Iris pigment epithelial cell (primary cell): Measurements from ENCODE around the gene INPP4A.
A peak's percentile ranks its signal among the peaks of the same experiment; 100 is the strongest.

Experiments used
- DNase-seq: peaks from one replicate; pipeline ENCODE4 v3.0.0-alpha.2; 2011; ENCODE audit warnings: low read depth

Gene INPP4A

DNA sequence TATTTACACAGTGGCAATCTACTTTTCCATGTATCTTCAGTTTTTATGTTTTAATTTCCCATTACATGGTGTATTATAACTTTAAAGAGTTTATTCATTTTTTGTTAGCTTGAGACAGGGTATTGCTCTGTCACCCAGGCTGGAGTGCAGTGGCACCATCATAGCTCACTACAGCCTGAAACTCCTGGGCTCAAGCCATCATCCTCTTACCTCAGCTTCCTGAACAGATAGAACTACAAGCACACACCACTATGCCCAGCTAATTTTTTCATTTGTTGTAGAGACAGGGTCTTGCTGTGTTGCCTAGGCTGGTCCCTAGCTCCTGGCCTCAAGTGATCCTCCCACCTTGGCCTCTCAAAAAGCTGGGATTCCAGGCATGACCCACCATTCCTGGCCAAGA lies 96.8 kb downstream of the INPP4A start:
- no peak for DNase-seq

DNA sequence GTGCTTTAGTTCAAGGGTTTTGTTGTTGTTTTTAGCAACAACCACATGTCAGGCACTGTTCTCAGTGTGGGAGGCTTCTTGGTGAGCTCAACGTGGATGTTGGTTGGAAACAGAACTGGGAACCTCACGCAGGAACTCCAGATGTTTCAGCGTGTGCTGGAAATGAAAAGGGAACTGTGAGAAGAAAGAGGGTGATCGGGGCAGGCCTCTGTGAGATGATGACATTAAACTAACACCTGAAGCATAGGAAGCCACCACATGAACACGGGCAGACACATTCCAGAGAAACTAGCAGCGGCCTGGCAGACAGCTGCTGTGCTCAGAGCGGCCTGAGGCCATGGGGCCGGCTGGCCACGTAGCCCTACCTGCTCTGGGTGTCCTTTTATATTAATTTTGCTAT lies 97.2 kb downstream of the INPP4A start:
- DNase-seq: no peak

DNA sequence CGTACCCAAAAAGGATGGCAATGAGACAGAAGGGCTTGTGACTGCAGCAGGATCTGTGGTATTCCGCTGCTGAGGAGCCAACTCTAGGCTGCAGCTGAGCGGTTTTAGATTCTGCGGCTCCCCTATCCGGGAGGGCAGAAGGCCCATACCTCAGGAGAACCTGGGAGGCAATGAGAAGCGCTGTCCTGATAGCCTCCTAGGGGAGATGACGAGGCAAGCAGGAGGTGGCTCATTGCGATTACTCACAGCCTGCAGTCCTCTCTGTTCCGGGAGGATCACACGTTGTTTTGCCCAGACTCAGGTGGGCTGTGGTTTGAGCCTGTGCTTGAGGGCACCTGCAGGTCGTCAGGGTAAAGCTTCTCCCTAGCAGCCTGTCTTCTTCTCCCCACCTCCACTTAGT lies 98.6 kb downstream of the INPP4A start:
- no peak for DNase-seq

GRCh38 chr2:98543842-98544241 lies 99.2 kb downstream of the INPP4A start:
- DNase-seq: no peak

DNA sequence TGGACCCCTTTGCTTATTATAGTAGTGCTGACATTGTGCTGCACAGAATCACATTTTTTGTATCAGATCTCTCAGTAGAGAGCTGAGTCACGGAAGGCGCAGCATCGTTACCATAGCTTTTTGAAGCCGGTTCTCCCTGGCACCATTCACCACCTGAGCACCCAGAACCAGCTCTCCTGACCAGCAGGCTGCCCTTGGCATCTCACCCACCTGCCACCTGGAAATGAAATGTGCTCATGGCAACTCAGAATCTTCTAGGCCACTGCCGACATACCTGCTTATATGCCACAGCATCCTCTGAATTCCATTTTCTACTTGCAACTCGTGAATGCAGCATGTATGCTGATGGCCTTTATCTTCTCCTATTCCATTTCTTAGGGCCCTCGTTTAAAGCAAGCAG lies 100.9 kb downstream of the INPP4A start:
- DNase-seq: no peak

DNA sequence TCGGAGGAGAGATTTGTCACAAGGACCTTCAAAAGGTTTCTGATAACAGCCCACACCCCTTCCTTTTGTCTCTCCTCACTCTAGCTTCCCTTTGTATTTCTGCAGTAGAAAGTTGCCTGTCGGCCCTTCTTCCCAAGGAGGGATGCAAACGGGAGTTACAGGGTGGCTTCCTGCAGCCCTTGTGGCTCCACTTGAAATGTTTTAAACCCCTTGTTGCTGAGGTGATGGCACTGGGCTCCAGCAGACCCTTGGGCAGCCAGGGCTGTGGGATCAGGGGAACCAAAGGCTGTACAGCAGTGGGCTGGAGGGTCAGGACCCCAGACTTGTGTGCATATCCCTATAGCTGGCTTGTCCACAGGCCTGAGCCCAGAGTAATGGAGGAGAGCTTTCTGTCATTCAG lies 101.5 kb downstream of the INPP4A start:
- no peak for DNase-seq

GRCh38 chr2:98547092-98547790 lies 102.6 kb downstream of the INPP4A start:
- DNase-seq: no peak

DNA sequence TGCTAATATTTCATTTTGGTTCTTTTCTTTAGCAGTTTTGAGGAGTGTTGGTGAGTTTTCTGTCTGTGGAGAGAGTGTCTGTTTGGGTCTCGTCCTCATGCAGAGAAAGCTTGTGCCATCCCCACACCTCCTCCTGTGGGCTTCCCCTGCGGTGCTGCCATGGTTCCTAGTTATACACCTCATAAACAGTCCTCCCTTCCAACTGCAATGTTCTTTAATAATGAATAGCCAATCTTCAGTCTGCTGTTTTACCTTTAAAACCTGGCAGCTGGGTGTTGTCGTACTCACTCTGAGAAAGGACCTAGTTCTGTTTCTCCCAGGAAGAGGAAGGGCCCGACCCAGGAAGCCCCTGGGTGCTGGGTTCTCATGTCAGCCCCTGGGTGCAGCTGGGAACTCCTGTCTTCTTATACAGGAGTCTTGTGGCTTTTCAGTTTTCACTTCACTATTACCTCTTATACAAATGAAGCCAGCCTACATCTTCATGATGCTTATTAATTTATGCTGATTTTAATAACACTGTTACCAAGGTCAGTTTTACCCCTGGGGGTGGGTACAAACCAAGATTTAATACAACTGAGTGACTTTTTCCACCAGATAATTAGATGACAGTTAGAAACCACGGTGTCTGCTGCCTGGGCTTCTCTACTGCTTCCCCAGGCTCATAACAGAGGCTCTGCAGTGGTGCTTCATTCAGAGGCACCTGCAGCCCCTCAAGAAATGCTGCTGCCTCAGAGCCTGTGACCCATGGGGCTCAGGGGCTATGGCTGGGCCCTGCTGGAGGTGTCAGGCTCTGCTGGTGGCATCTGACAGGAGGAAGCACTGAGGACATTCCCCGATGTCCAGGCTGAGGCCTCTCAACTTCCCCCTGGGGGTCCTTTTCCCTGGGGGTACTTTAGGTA lies 104.5 kb downstream of the INPP4A start:
- DNase-seq: no peak

DNA sequence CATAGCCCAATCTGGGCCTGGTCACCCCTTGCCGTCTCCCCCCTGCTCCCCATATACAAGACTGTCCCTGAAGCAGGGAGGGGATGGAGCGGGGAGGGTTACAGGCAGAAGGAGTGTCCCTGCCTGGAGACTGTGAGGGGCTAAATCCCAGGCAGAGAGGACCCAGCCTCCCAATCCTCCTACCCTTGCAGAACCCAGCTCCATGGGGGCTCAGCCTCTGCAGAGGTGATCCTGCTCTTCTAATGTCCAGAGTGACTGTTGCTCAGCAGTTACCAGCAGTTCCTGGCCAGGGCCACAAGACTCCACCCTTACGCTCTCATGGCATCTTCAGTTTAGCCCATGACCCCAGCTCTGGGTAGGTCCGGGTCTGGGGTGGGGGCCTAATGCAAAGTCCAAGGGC lies 105.5 kb downstream of the INPP4A start:
- DNase-seq: no peak

GRCh38 chr2:98551316-98551715 lies 106.7 kb downstream of the INPP4A start:
- no peak for DNase-seq

GRCh38 chr2:98552499-98553179 lies 108.0 kb downstream of the INPP4A start:
- DNase-seq: peak; percentile 85

DNA sequence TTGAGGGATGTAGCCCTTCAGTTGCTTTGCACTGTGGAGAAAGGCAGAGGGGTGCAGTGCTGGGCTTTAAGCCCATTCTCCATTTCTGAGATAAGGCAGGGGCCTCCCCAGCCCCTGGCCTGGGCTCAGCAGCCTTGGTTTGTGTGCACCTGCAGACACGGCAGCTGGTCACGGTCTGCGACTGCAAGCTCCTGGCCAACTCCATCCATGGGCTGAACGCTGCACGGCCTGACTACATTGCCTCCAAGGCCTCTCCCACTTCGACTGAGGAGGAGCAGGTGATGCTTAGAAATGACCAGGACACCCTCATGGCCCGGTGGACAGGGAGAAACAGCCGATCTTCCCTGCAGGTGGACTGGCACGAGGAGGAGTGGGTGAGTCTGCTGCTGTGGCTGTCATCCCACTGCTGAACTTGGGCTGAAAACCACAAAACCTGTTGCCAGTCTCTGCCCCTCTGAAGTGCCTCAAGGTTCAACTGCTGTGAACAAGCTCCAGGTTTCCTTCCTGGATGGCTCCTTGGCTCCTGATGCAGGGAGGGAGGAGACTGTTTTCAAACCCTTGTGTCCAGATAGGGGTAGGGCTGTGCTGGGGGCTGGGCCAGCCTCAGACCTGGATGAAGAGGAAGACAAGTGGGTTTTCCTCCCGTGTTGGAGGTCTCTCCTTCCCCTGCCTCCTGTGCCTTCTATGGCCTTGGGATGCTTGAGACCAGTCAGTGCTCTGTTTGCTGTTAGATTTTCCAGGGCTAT lies 109.6 kb downstream of the INPP4A start:
- DNase-seq: no peak

GRCh38 chr2:98555696-98556095 lies 111.0 kb downstream of the INPP4A start:
- DNase-seq: no peak

GRCh38 chr2:98556344-98557033 lies 111.8 kb downstream of the INPP4A start:
- no peak for DNase-seq

DNA sequence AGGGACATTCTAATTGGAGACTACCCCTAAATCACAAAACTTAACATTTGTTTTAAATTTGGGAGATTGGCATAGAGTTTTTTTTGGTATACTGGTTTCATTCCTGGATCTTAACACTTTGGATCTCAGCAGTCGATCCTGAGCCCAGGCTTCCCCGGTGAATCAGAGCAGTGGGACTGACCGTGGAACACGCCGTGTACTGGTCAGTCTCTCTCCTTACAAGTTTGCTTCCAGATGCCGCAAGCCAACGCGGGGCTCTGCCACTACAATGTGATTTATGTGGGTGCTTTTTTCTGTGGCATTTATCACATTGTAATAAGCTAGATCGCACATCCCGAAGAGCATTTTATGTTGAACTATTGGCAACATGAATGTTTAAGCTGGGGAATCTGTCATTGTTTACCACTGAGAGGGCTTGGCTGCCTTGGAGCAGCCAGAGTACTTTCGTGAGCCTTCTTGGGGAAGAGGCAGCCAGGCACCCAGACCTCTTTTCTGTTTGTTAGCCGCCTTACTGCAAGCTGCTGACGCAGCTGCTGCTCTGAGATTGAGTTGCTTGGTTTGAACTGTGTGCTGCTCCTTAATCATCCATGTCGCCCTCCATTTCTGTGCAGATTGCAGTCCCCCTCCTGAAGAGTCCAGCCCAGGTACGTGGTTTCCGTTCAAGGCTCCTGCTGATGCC lies 114.3 kb downstream of the INPP4A start:
- no peak for DNase-seq

DNA sequence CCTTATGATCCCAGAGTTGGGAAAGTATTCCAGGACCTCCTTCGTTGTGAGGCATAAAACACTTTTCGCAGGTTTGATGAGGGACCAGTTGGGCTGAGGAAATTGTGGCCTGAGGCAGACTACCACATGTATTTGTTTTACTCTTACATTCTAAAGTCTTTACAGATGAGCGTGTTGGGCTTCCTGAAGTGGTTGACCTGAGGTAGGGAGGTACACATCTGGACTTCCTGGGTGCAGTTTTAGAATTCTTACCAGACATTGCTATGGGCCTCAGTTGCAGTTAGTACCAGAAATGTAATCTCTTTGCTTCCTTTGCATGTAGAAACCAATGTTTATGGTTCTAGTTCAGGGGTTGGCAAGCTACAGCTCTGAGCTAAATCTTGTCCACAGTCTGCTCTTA lies 114.9 kb downstream of the INPP4A start:
- peak; percentile 29 for DNase-seq

DNA sequence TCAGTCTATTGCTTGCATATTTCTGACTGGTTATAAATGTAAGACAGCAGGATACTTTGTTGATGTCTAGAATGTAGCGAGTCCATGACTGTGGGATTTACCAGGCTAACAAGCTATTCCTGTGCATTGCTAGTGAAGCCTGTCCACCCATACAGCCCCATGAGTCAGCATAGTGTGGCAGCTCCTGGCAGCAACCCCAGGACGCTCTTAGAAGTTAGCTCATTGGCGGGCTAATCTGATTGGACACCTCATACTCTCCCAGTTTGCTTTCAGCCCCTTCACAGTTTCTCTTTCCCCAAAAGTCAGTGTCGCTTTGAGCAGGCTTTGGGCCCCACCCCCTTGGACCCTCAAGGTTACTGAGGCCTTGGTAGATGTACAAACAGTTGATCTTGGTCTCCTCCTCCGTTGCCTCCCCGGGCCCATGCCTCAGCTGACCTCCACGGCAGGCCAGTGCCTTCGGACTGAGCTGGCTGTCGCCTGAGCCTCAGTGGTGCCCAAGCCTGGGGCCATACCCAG lies 115.7 kb downstream of the INPP4A start:
- DNase-seq: peak; percentile 97

GRCh38 chr2:98561018-98561417 lies 116.4 kb downstream of the INPP4A start:
- DNase-seq: no peak

DNA sequence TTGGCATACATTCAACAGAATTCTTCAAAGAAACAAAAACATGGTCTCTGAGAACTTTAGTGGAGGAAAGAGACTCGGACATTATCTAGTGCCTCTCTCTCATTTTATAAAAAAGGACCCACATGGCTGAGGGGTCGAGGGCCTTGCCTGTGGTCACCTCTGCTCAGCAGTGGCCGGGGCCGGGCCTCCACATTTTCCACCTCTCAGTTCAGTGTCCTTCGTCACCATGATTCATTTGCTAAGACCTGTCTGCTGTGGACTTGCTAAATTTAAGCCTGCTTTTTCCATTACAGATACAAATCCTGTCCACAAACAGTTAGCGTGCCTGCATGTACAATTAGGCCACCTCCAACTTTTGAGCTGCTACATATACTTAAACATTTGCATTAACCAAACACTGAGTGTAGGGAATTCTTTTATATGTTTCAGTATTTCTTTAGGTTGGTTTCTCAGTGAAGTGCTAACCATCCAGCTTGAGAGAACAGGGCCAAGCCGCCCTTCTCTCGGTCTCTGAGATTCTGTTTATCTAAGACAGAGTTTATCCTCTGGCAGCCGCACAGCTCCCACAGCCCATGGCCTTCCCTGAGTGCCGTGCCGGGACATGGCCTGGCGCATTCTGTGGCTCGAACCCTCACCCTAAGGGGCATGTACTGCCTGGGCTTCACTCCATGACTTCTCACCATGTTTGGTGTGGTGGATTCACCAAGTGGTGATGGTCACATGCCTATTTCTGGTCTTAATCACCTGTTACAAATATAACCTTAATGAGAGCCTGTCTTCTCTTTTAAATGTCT lies 117.4 kb downstream of the INPP4A start:
- peak; percentile 9 for DNase-seq

GRCh38 chr2:98563394-98563793 lies 118.7 kb downstream of the INPP4A start:
- DNase-seq: no peak
